ENCODE data around the gene STPG4. TPM values are rescaled to one million over a fixed set of nuclear protein-coding genes. Genes with fewer than 3 reads are reported as not detected.

The STPG4 gene
- total and polyA plus RNA-seq, 7 donors: 0.03 TPM; not detected in 6

GRCh38 chr2:47134386-47135090 lies 20.6 kb downstream of the STPG4 start:
- ATAC-seq: no peak
- H3K4me3 ChIP-seq: no peak overlapping the region
- no peak overlapping the region for H3K27ac ChIP-seq
- no peaks in the 10 kb centered on the region for H3K36me3 ChIP-seq (ENCODE audit: insufficient read depth in 1 of 2, low read depth in 1 of 2)
- TF ChIP-seq, protein P1, sequence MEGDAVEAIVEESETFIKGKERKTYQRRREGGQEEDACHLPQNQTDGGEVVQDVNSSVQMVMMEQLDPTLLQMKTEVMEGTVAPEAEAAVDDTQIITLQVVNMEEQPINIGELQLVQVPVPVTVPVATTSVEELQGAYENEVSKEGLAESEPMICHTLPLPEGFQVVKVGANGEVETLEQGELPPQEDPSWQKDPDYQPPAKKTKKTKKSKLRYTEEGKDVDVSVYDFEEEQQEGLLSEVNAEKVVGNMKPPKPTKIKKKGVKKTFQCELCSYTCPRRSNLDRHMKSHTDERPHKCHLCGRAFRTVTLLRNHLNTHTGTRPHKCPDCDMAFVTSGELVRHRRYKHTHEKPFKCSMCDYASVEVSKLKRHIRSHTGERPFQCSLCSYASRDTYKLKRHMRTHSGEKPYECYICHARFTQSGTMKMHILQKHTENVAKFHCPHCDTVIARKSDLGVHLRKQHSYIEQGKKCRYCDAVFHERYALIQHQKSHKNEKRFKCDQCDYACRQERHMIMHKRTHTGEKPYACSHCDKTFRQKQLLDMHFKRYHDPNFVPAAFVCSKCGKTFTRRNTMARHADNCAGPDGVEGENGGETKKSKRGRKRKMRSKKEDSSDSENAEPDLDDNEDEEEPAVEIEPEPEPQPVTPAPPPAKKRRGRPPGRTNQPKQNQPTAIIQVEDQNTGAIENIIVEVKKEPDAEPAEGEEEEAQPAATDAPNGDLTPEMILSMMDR (IDR thresholded peaks at IDR 0.05): no peak
- H3K9me3 ChIP-seq: no peaks in the 10 kb centered on the region
- H3K27me3 ChIP-seq (ENCODE audit: insufficient read depth in 3 of 3, low read length in 2 of 3): no peaks in the 10 kb centered on the region
- peaks cover 2% of the 10 kb centered on the region for H3K4me1 ChIP-seq
- intact Hi-C loops (cut with DNase I): no loop called here
- 72 to 76% (median 72%) methylated on average over 3 of the region's 3 CpGs for WGBS, 3 donors
- no peak for DNase-seq

GRCh38 chr2:47133046-47133445 lies 22.1 kb downstream of the STPG4 start:
- TF ChIP-seq, protein P1 (IDR thresholded peaks at IDR 0.05): no peak
- WGBS, 3 donors: 96 to 97% (median 97%) methylated on average over 4 of the region's 4 CpGs
- Histone ChIP-seq H3K4me3 (no peak overlapping the region), H3K27ac (no peak overlapping the region), H3K27me3 (ENCODE audit: insufficient read depth in 3 of 3, low read length in 2 of 3) (no peaks in the 10 kb centered on the region), H3K36me3 (ENCODE audit: insufficient read depth in 1 of 2, low read depth in 1 of 2) (no peaks in the 10 kb centered on the region), H3K4me1 (peaks cover 6% of the 10 kb centered on the region), H3K9me3 (no peaks in the 10 kb centered on the region)
- ATAC-seq (no peak), DNase-seq (no peak)
- intact Hi-C loops (cut with DNase I): no loop called here

DNA sequence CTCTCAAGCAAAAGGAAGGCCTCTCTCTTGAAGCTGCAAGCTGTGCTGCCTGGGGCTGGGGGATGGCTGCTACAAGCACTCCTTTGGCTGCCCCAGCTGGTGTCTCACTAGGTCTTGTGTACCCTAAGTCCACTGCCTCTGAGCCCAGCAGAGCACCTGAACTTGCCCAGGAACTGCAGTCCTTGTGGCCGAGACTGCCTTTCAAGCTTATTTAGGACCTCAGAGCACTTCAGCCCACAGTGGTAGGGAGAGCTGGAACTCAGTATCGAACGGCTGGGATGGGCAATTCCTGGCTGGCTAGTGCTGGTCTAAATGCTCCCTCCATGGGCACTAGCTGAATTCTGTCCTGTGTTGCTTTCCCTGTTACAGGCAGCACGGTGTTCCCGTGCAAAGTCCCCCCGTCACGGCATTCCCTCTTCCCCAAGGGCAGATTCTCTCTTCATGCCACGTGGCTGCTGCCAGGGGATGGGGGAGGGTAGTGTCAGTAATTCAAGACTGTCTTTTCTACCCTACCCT lies 25.9 kb downstream of the STPG4 start:
- Histone ChIP-seq H3K27me3 (ENCODE audit: insufficient read depth in 3 of 3, low read length in 2 of 3) (no peaks in the 10 kb centered on the region), H3K4me1 (peaks cover 6% of the 10 kb centered on the region), H3K9me3 (no peaks in the 10 kb centered on the region), H3K4me3 (peak overlapping the region; percentile 8), H3K27ac (no peak overlapping the region), H3K36me3 (ENCODE audit: insufficient read depth in 1 of 2, low read depth in 1 of 2) (no peaks in the 10 kb centered on the region)
- DNase-seq: no peak
- WGBS, 3 donors: 29 to 46% (median 38%) methylated on average over 8 of the region's 8 CpGs
- TF ChIP-seq, protein P1 (IDR thresholded peaks at IDR 0.05): no peak
- intact Hi-C loops (cut with DNase I): no loop called here
- peak; percentile 57 to 85 (median 78) for ATAC-seq

GRCh38 chr2:47128705-47129104 lies 26.4 kb downstream of the STPG4 start:
- intact Hi-C loops (cut with DNase I): no loop called here
- H3K9me3 ChIP-seq: no peaks in the 10 kb centered on the region
- no peak overlapping the region for H3K4me3 ChIP-seq
- ATAC-seq: peak in 2 of 4 donors; percentile 19 to 25
- WGBS, 3 donors: 97 to 100% (median 97%) methylated on average over 2 of the region's 2 CpGs
- H3K4me1 ChIP-seq: peaks cover 6% of the 10 kb centered on the region
- H3K27ac ChIP-seq: no peak overlapping the region
- no peak for DNase-seq
- TF ChIP-seq, protein P1 (IDR thresholded peaks at IDR 0.05): no peak
- no peaks in the 10 kb centered on the region for H3K36me3 ChIP-seq (ENCODE audit: insufficient read depth in 1 of 2, low read depth in 1 of 2)
- H3K27me3 ChIP-seq (ENCODE audit: insufficient read depth in 3 of 3, low read length in 2 of 3): no peaks in the 10 kb centered on the region

Data from psoas muscle (tissue), 8 donors.